Endothelial cell of umbilical vein (primary cell): ENCODE data around the gene APP. TPM values are rescaled to one million over a fixed set of nuclear protein-coding genes. Genes with fewer than 3 reads are reported as not detected.

ENCODE experiments used
- BruUV-seq: library from RNA; stranded (reverse); fragments of 400-500 nt; replicated peaks from 2 replicates; lab custom pipeline; 2021; lab: Mats Ljungman, UMichigan
- CTCF ChIA-PET: fragments of 300-600, 350-600 bp; sonication (Branson Sonifier 250); formaldehyde crosslinking; loops from one replicate; lab custom pipeline; 2021; ENCODE audit warnings: antibody characterized with exemption, inconsistent platforms; lab: Charles Lee
- POLR2A ChIA-PET: fragments of 300-600, 350-600 bp; sonication (Branson Sonifier 250); formaldehyde crosslinking; loops from one replicate; lab custom pipeline; 2021; ENCODE audit warnings: antibody characterized with exemption, inconsistent platforms; lab: Charles Lee
- DNase-seq: peaks from one replicate; pipeline ENCODE4 v3.0.0-alpha.2; 2011; ENCODE audit warnings: low read depth, low spot score
- FAIRE-seq: peaks from 2 replicates; lab custom pipeline; 2011; peaks lifted over from hg19 to GRCh38; lab: Jason Lieb, UNC
- H2AFZ ChIP-seq: 2 replicates; pipeline ENCODE4 v1.6.0; 2012; ENCODE audit warnings: low read depth, low read length, control low read depth, inconsistent platforms
- H3K27ac ChIP-seq: 2 replicates; pipeline ENCODE4 v1.5.1; 2011; ENCODE audit warnings: low read depth, mild to moderate bottlenecking, control low read depth, low read length, moderate library complexity; ENCODE audit not compliant: insufficient read depth
- H3K27me3 ChIP-seq, 2 experiments: 2 replicates each; pipeline versions ENCODE4 v1.6.0 to v1.6.1; 2011; ENCODE audit warnings: low read length in 2 of 2, mixed read lengths in 1 of 2; ENCODE audit not compliant: control insufficient read depth in 2 of 2, insufficient read depth in 2 of 2
- H3K36me3 ChIP-seq, 2 experiments: 2 replicates in 1 of 2; 3 replicates in 1 of 2; pipeline ENCODE4 v1.5.1; 2011; ENCODE audit warnings: low read length in 2 of 2, mild to moderate bottlenecking in 1 of 2, moderate library complexity in 1 of 2; ENCODE audit not compliant: control insufficient read depth in 2 of 2, insufficient read depth in 2 of 2; ENCODE audit errors: extremely low read depth in 1 of 2
- H3K4me1 ChIP-seq: 3 replicates; pipeline ENCODE4 v1.5.1; 2011; ENCODE audit warnings: mild to moderate bottlenecking, low read length; ENCODE audit not compliant: control insufficient read depth, insufficient read depth; ENCODE audit errors: extremely low read depth
- H3K4me2 ChIP-seq: 2 replicates; pipeline ENCODE4 v1.6.1; 2011; ENCODE audit warnings: low read length, control low read depth, mixed read lengths; ENCODE audit not compliant: insufficient read depth
- H3K4me3 ChIP-seq, 3 experiments: fragments of 200-600 bp in 1 of 3; sonication (generic), shearing (Covaris generic) in 1 of 3; replicated peaks in 1 of 3; 2 replicates each; pipeline ENCODE4 v1.5.1; 2011 to 2016; ENCODE audit warnings: control low read depth in 3 of 3, low read length in 3 of 3, mild to moderate bottlenecking in 2 of 3, inconsistent platforms in 1 of 3, low read depth in 1 of 3, moderate library complexity in 1 of 3; ENCODE audit not compliant: insufficient read depth in 1 of 3
- H3K79me2 ChIP-seq: 2 replicates; pipeline ENCODE4 v1.6.0; 2012; ENCODE audit warnings: low read length, inconsistent platforms; ENCODE audit not compliant: control insufficient read depth, insufficient read depth
- H3K9ac ChIP-seq: replicated peaks from 2 replicates; pipeline ENCODE3; 2011; ENCODE audit warnings: low read length, control low read depth; ENCODE audit not compliant: insufficient read depth; ENCODE audit errors: extremely low read depth
- H3K9me1 ChIP-seq: replicated peaks from 3 replicates; pipeline ENCODE4 v1.6.0; 2011; ENCODE audit warnings: mild to moderate bottlenecking, low read length; ENCODE audit not compliant: control insufficient read depth, insufficient read depth; ENCODE audit errors: extremely low read depth
- H3K9me3 ChIP-seq: replicated peaks from 2 replicates; pipeline ENCODE4 v1.5.1; 2012; ENCODE audit warnings: low read length, inconsistent platforms; ENCODE audit not compliant: control insufficient read depth, insufficient read depth
- H4K20me1 ChIP-seq: replicated peaks from 2 replicates; pipeline ENCODE3; 2011; ENCODE audit warnings: mild to moderate bottlenecking, low read length; ENCODE audit not compliant: control insufficient read depth, insufficient read depth; ENCODE audit errors: extremely low read depth
- GATA2 ChIP-seq: IDR thresholded peaks from 2 replicates; pipeline ENCODE4 v1.7.0; 2011; ENCODE audit warnings: low read depth, mild to moderate bottlenecking, moderate library complexity, mixed read lengths, low read length; ENCODE audit not compliant: insufficient read length, insufficient read depth
- MYC ChIP-seq: IDR thresholded peaks from one replicate; pipeline ENCODE4 v1.6.1; 2011; ENCODE audit warnings: mild to moderate bottlenecking, low read depth, low read length
- POLR2AphosphoS5 ChIP-seq: IDR thresholded peaks from 2 replicates; pipeline ENCODE4 v1.6.1; 2012; ENCODE audit warnings: low read depth, mild to moderate bottlenecking, control low read depth, low read length, moderate library complexity; ENCODE audit not compliant: insufficient read depth
- dilution Hi-C: fragments of 300-500 bp; cut with MboI; formaldehyde crosslinking; loops from one replicate; pipeline ENCODE4 v1.15.0; 2019; ENCODE audit warnings: low sequenced_read_pairs; ENCODE audit not compliant: extremely low pct_ligation_motif_present
- intact Hi-C: fragments of 100-400 bp; cut with micrococcal nuclease; formaldehyde crosslinking; loops from one replicate; pipeline ENCODE4 v1.10.0; 2022
- polyA plus RNA-seq, 4 experiments: library from polyadenylated mRNA; depleted of rRNA in 3 of 4; stranded (reverse) in 3 of 4; unstranded in 1 of 4; fragments of >200 nt; gene quantifications; 2 replicates each; pipeline versions ENCODE4 v1.2.1 to v1.2.3, GENCODE V29; 2011 to 2012; ENCODE audit warnings: missing spikeins in 1 of 4
- total RNA-seq: library from RNA; stranded (reverse); gene quantifications from 2 replicates; pipeline ENCODE4 v1.2.3, GENCODE V29; 2021

APP gene
- total and polyA plus RNA-seq, 2 donors (not counting 3 experiments of a cell fraction or from before 2014, with no cell fraction given): 914 to 928 TPM

- Histone ChIP-seq H3K9me1 (no peaks in the 10 kb centered on the region), H3K36me3 (no peaks in the 10 kb centered on the region), H3K79me2 (peaks cover 99% of the 10 kb centered on the region), H4K20me1 (peaks cover 12% of the 10 kb centered on the region), H3K4me3 (no peak overlapping the region), H3K9ac (no peak overlapping the region), H3K4me1 (peaks cover 60% of the 10 kb centered on the region), H3K27ac (peak overlapping the region; percentile 60), H3K4me2 (peak overlapping the region; percentile 12), H2AFZ (no peak overlapping the region), H3K9me3 (no peaks in the 10 kb centered on the region), H3K27me3 (no peaks in the 10 kb centered on the region)
- FAIRE-seq (no peak), DNase-seq (no peak)
- BruUV-seq: no TSS peak
- ChIA-PET POLR2A (no interaction called here), CTCF (interaction anchor here (0.7 to 1.9 kb wide), 4 partner anchors 8 to 59 kb away, joined by 3 to 7 read pairs (median 4); no protein-coding TSS in a partner anchor)
- TF ChIP-seq POLR2AphosphoS5: no peak
- TF ChIP-seq GATA2: no peak
- intact Hi-C loops: loop anchor here (1.0 kb wide), 1 partner anchor 44 kb away; no protein-coding TSS in a partner anchor
- dilution Hi-C loops: no loop called here
These were observed 45.7 kb downstream of the APP start for GRCh38 chr21:26124896-26125295.

GRCh38 chr21:26124421-26124833, 46.1 kb downstream of the APP start:
- TSS peak; percentile 15 for BruUV-seq
- POLR2A ChIA-PET: no interaction called here

More at GRCh38 chr21:26124421-26124833, 46.1 kb downstream of the APP start:
- intact Hi-C loops (loop anchor here (1.0 kb wide), 1 partner anchor 45 kb away; no protein-coding TSS in a partner anchor), dilution Hi-C loops (no loop called here)
- peak overlapping the region; percentile 60 for H3K27ac ChIP-seq
- peak overlapping the region; percentile 12 for H3K4me2 ChIP-seq
- H3K4me3 ChIP-seq: no peak overlapping the region
- no peak for TF ChIP-seq MYC
- peak; percentile 86 for TF ChIP-seq GATA2
- no peaks in the 10 kb centered on the region for H3K27me3 ChIP-seq
- H3K9me3 ChIP-seq: no peaks in the 10 kb centered on the region
- peaks cover 98% of the 10 kb centered on the region for H3K79me2 ChIP-seq
- no peak for FAIRE-seq
- no peak overlapping the region for H3K9ac ChIP-seq
- no peaks in the 10 kb centered on the region for H3K9me1 ChIP-seq
- peaks cover 12% of the 10 kb centered on the region for H4K20me1 ChIP-seq
- no peak overlapping the region for H2AFZ ChIP-seq
- H3K4me1 ChIP-seq: peaks cover 58% of the 10 kb centered on the region
- H3K36me3 ChIP-seq: no peaks in the 10 kb centered on the region
- DNase-seq: peak; percentile 84
- CTCF ChIA-PET: interaction anchor here (0.7 to 1.9 kb wide), 3 partner anchors 9 to 58 kb away, joined by 3 to 7 read pairs (median 4); no protein-coding TSS in a partner anchor
